Fibroblast of the aortic adventitia (primary cell): ENCODE measurements around the gene SLC41A1. TPM values are rescaled to one million over a fixed set of nuclear protein-coding genes. Genes with fewer than 3 reads are reported as not detected.

ENCODE experiments used
- DNase-seq: peaks from one replicate; pipeline ENCODE4 v3.0.0-alpha.2; 2010; ENCODE audit warnings: low read depth
- H3K4me3 ChIP-seq: 2 replicates; pipeline ENCODE4 v1.5.1; 2011; ENCODE audit warnings: low read depth, mild to moderate bottlenecking, control low read depth, low read length, moderate library complexity
- total RNA-seq: library from RNA; depleted of rRNA; stranded (reverse); fragments of >200 nt; gene quantifications from 2 replicates; pipeline ENCODE4 v1.2.3, GENCODE V29; 2012; ENCODE audit warnings: low replicate concordance
- TF ChIP-seq, protein P1 (sequence below): IDR thresholded peaks from 2 replicates; pipeline ENCODE4 v1.5.1; 2011; ENCODE audit warnings: mild to moderate bottlenecking, low read length, control low read depth, inconsistent platforms; ENCODE audit not compliant: insufficient read depth

The SLC41A1 gene
- total RNA-seq, 1 donor = 20.9 TPM

GRCh38 chr1:205792481-205792881, 20.5 kb downstream of the SLC41A1 start:
- no peak overlapping the region for H3K4me3 ChIP-seq
- no peak for DNase-seq
- TF ChIP-seq, protein P1, sequence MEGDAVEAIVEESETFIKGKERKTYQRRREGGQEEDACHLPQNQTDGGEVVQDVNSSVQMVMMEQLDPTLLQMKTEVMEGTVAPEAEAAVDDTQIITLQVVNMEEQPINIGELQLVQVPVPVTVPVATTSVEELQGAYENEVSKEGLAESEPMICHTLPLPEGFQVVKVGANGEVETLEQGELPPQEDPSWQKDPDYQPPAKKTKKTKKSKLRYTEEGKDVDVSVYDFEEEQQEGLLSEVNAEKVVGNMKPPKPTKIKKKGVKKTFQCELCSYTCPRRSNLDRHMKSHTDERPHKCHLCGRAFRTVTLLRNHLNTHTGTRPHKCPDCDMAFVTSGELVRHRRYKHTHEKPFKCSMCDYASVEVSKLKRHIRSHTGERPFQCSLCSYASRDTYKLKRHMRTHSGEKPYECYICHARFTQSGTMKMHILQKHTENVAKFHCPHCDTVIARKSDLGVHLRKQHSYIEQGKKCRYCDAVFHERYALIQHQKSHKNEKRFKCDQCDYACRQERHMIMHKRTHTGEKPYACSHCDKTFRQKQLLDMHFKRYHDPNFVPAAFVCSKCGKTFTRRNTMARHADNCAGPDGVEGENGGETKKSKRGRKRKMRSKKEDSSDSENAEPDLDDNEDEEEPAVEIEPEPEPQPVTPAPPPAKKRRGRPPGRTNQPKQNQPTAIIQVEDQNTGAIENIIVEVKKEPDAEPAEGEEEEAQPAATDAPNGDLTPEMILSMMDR = no peak

- H3K4me3 ChIP-seq = no peak overlapping the region
- TF ChIP-seq, protein P1 = peak; percentile 87
- peak; percentile 64 for DNase-seq
Measured at GRCh38 chr1:205791568-205792180, 21.3 kb downstream of the SLC41A1 start.

DNA sequence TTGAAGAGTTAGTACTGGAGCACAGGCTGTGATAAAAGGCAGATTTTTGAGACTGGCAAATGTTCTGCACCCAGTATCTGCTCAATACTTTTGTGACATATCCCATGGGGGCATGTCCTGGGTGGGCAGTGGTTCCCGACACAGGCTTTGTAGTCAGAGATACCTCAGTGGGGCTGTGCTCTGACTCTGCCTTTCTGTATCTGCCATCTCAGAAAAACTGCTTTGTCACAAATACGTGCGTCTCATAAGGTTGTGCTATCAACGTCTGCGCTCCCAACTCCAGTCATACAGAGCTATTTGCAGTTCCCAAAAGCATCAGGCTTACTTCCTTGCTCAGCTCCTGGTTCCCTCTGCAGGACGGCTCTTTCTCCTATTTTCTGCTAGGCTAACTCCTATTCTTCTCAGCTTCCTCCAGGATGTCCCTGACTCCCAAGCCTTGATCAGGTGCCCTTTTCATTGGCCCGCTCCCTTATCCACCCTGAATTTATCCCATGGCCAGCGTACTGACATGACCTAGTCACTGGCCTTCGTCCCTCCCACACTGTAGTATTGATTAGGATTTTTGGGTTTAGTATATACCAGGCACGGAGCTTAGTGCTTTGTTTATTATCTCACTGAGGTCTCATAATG, 25.6 kb downstream of the SLC41A1 start:
- TF ChIP-seq, protein P1 = no peak
- no peak overlapping the region for H3K4me3 ChIP-seq
- DNase-seq = no peak

GRCh38 chr1:205786601-205787000, 26.4 kb downstream of the SLC41A1 start:
- no peak overlapping the region for H3K4me3 ChIP-seq
- TF ChIP-seq, protein P1 = no peak
- DNase-seq = no peak

DNA sequence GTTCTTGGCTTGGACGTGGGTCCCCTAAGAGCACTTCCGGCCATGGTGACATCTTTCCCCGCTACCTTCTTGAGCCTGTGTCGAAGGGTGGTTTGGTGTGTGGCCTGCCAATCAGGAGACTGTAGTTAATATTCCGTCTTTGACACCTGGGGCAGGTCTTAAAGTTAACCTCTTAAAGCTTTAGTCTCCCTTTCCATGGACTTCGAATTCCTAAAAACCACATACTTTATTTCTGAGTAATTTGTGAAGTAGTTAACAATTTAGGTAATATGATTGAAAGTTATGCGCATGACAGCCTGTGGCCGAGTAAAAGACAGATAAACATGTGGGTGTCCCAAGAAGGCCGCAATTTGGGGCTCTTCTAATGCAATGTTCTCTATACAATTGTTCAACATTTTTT, 27.6 kb downstream of the SLC41A1 start:
- TF ChIP-seq, protein P1 = no peak
- H3K4me3 ChIP-seq = no peak overlapping the region
- no peak for DNase-seq

DNA sequence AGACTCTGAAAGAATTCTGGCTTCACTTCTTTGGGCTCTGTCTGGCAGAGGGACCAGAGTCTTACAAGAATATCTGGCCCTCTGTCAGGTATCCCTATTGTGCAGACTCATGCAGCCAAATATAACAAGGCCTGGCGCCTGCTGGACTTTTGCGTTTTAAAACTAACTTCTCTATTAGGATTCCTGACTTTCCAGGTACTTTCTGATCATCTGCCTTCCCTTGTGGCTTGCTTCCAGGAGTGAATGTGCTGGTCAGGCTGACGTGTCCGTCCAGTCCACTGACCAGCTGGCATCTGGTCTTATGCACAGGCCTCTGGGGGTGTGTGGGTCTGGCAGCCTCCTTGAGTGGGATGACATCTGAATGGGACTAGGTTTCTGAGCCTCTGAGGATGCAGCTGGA, 29.1 kb downstream of the SLC41A1 start:
- peak; percentile 88 for DNase-seq
- H3K4me3 ChIP-seq = no peak overlapping the region
- TF ChIP-seq, protein P1 = no peak

- H3K4me3 ChIP-seq = no peak overlapping the region
- TF ChIP-seq, protein P1 = no peak
- DNase-seq = no peak
Measured at GRCh38 chr1:205783433-205783795, 29.6 kb downstream of the SLC41A1 start.
